Hematopoietic multipotent progenitor cell treated with erythropoietin and hydrocortisone succinate and interleukin-3 and kit ligand, for 17 days (in vitro differentiated cells): ENCODE results near the gene NKX1-1.

Experiments used
- DNase-seq: peaks from one replicate; pipeline ENCODE4 v3.0.0-alpha.2; 2015; ENCODE audit warnings: low spot score

Gene NKX1-1

DNA sequence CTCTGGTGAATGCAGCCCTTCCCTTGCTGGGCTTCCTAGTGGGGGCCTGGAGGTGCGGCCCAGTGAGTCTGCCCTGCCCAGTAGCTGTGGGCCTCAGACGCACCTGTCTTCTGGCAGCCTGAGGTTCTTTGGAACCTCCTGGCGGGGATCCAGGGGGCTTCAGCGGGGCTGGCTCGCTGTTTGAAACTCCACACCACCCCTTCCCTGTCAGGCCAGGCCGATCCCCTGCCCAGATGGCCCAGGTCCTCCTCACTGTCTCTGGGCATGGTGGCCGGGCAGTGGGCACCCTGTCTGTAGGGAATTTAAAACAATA is 10.7 kb upstream of the NKX1-1 start:
- DNase-seq: no peak

DNA sequence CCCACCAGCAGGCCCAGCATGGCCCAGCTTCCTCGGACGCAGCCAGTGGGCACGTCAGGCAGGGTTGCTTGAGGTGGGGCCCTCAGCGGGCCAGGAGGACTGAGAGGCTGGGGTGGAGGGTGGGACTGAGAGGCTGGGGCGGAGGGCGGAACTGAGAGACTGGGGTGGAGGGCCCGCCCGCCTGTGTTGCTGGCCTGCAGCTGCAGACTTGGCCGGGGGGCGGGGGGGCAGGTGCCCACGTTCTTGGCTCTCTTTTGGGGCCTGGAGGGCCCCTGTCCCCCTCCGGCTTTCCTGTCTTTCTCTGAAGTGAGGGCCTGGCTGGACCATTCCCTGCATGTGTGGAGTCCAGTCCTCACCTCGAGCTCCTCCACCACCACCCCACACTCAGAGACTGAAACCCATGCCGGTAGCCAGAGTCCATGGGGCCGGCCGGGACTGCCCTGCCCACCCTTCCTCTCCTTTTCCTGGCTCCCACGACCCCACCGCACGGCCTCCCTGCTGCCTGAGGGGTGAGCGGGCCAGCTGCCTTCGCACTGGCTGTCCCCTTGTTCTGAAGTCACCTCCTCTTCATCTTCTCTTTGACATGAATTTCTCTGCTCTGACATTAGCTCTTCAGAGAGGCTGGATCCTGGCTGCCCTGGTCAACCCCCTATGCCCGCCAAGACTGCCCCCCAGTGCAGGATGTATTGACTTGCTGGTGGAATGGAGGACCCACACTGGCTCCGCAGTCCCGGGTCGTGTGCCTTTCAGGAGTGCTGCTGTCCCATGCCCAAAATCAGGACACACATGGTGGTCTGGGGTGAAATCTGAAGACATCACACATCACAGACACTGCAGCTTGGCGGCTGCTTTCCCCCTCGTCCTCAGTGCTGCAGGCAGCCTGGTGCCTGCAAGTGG is 10.1 kb upstream of the NKX1-1 start:
- DNase-seq: no peak

DNA sequence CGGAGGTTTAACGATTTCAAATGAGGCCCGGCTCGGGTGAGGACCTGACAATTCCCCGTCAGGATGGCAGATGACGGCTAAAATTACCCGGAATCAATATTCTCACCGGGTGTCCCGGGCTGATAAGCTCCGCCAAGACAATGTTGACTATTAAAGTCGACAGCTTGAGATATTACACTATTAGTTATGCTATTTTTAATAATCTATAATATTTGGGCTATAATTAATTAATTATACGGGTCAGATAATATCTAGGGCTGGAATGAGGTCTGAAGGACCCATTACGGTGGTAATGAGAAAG is 9.4 kb upstream of the NKX1-1 start:
- no peak for DNase-seq

DNA sequence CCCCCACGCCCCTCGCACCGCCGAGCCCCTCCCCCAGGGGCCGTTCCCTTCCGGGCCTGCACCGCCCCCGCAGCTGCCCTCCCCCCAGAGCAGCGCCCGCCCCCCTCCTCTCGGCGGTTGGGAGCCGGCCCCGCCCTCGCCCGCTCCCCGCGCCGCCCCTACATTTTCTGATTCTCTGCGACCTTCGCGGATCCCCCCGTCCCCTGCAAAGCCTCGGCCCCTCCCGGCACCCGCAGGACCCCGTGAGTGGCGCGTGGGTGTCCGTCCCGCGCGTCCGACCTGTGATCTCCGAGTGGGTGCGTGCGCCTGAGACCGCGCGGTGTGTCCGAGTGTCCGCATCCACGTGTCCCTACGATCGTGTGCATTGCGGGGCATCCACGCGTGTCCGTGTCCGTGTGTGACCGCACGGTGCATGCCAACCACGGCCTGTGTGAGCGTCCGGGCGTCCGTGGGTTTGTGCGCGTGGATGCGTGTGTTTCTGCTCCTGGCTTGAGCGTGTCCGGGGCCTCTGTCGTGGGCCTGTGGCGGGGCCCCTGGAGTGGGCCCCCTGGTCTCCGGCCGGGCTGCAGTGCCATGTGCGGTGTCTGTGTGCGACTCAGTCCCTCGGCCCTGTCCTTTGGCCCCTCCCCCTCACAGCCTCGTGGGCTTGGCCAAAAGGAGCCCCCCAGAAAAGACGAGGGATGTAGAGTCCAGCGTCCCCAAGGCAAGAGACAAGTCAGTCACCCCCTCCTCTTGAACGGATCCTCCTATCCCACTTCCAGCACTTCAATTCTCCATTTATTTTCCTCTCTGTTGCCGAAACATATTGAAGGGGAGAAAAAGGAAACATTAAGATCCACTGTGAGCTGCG is 8.8 kb upstream of the NKX1-1 start:
- no peak for DNase-seq

DNA sequence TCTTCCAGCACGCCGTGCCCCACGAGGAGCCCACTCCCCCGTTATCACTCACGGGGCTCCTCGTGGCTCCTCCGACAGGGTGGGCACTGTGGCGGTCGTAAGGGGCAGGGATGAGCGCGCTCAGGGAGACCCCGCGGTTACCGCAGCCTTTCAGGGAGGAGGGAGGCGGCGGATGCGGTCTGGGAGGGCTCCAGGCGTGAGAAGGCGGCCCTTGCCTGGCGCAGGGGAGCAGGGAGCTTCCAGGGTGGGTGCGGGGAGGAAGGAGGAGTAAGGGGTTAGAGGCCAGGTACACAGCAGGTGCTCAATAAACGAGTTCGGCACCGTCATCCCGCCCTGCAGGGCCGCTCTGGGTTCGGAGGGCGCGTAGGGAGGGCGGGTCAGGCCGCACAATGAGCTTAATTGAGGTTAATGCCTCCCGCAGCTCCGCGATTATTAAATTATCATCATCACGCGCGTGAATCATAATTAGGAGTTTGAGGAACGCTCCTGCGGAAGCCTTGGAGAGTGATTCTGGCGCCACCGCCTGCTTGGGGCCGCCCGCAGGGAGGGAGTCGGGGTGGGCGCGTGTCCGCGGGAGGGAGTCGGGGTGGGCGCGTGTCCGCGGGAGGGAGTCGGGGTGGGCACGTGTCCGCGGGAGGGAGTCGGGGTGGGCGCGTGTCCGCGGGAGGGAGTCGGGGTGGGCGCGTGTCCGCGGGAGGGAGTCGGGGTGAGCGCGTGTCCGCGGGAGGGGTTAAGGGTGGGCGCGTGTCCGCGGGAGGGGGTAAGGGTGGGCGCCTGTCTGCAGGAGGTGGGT is 7.6 kb upstream of the NKX1-1 start:
- no peak for DNase-seq

DNA sequence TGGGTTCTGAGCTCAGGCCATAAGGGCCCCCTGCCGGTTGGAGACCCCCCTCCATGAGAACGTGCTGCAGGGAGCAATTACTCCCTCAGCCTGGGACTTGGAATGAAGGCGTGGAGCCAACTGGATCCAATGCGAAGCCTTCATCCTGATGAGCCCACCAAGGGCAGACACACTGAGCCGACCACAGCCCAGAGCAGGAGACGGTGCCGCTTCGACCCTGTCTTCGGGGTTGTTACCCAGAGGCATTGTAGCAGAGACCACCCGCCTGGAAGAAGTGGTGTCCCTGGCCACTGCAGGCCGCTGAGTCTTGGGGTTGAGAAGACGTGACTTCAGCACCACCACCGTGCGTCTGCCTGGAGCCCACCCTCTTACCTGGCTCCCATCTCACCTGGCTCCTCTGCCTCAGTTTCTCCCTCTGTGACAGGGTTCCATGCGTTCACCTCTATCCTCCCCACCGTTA is 7.0 kb upstream of the NKX1-1 start:
- DNase-seq: no peak

DNA sequence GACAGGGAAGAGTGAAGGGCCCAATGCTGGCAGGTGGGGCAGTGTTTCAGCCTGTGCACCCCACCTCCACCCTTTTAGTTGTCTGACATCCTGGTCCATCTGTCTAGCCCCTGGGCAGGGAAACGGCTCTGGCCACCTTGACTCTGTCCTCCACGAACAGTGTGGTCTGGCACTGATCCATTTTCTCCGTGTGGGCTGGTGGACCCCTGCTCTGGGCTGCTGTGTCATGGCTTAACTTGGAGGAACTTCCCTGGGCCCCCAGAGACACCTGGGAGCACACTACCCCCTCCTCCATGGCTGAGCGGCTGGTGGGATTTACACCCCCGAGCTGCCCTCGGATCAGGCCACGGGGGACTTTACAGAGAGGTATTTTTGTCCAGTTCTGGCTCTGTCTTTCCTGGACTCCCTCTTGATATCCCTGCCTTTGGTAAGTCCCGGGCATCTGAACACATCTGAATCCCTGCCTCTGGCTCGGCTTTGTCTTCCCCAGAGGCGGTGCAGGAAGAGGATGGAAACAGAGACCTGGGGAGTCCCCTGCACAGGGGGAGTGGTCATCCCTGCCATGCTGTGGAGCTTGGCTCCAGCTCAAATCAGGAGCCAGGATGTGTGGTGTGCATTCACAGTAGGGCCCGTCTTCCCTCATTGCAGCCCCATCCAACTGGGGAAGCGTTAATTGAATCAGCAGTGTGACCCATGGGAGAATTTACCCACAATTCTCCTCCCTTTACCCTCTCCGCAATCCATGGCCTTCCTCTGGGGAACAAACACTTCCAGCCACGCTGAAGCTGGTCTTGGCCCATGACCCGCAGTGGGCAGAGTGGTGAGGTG is 6.3 kb upstream of the NKX1-1 start:
- DNase-seq: no peak

DNA sequence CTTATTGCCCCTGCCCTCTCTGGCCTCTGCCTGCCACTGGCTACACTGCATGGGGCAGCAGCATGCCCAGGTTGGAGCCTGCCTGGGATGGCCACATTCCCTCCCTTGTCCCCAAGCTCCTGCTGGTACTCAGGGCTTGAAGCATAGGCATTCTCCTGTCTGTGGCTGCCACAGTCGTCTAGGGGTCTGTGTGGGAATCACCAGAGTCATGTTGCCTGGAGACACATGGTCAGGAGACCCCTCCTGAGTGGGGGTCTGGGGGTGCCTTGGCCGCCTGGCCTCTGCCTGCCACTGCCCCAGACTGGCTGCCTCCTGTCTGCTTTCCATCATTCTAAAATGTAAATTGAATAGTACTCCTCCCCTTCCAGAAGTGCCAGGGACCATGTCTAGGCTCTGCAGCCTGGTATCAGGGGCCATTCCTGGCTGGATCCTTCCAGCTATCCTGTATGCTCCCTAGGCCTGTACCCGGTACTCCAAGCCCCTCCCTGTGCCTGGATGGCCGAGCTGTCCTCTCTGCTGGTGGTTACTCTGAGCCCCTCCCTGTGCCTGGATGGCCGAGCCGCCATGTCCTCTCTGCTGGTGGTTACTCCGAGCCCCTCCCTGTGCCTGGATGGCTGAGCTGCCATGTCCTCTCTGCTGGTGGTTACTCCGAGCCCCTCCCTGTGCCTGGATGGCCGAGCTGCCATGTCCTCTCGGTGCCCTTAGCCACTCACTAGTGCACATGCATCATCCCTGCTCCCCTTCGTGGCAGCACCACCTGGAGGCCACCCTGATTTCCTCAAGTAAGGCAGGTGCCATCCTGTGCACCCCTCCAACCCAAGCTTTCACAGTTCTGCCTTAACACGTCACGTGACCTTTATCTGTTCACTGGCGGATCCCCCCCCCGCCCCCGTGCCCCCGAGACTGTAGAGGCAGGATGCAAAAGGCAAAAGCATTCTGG is 5.5 kb upstream of the NKX1-1 start:
- no peak for DNase-seq

DNA sequence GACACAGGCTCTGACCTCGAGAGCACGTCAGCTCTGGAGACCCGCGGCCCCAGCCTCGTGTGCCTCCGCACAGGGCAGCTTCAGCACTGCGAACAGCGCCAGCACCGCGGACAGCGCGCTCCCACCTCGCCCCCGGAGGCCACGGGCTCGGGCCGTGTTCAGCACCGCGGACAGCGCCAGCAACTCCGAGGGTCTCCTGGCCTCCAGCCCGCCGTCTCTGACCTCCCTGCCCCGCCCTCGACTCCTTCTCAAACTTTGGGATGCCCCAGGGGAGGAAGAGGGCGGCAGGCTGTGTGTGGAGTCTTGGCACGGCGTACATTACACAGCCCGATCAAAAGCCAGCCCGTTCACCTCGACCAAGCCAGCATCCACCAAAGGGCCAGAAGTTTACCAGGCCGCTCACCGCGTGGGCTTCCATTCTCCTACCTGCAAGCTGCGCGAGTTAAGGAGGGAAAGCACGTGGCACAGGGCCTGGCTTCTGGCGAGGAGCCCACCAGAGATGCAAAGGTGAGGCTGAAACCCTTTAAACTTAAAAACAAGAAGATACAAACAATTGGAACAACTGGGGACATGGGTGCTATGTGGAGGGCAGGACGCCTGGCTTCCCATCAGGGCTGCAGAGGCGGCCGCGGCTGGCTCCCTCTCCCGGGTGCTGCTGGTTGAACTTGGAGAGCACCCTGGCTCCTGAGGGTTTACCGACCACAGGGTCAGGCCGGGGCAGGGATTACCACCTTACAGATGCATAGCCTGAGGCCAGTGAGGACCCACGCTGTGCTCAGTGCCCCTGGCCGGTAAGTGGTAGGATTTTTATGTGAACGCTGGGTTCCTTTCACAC is 4.5 kb upstream of the NKX1-1 start:
- DNase-seq: no peak

DNA sequence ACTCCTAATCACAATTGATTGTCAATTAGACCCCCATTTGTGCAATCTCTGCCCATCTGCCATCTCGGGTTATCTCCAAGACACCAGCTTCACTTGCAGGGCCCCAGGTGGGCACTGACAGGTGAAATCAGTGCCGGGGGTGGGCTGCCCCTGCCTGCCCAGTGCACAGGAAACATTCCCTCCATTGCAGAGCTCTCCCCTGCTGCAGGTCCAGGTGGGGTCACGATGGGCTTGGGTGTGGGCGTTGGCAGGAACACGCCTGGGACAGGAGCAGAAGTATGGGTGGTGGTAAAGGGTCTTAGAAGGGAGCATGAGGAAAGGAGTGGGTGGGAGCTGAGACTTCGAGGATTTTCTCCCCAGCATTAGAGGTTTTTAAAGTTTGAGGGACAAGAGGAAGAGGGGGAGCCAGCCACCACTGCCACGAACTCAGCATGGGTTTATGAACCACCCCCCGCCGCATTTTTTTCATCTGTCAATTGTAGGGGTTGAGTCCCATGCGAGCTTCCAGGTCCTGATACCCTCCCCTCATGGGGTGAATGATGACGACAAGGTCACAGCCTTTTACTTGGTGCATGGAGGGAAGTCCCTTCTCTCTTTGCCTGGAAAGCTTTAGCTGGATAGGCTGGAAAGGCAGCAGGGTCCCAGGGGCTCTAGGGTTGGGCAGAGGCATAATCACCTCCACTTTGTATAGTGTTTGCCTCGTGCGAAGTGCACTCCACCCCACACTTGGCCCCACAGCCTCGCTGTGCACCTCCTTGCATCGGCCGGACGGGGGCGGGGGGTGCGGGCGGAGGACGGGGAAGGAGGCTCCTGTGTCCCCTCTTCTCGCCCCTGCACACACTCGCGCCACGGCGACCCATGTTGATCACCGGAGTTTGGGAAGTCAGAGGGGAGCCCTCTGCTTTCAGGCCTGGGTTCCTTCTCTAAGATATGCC is 3.5 kb upstream of the NKX1-1 start:
- DNase-seq: no peak

DNA sequence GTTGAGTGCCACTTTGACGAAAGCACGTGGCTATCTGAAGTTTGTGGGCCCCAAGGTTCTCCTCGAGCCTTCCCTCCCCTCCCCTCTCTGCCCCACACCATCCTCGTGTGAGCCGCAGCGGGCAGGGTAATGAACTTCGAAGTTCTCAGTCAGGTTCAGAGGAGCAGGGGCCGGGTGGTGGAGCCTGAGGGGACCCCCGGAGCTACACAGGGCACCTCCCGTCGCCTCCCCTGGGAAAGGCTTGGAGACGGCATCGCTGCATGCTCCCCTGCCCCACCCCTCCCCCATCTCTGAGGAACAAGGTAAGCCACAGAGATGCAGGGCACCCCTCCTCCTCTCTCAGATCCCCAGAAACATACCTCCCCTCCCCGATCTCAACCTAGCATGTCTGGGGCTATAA is 2.8 kb upstream of the NKX1-1 start:
- no peak for DNase-seq

DNA sequence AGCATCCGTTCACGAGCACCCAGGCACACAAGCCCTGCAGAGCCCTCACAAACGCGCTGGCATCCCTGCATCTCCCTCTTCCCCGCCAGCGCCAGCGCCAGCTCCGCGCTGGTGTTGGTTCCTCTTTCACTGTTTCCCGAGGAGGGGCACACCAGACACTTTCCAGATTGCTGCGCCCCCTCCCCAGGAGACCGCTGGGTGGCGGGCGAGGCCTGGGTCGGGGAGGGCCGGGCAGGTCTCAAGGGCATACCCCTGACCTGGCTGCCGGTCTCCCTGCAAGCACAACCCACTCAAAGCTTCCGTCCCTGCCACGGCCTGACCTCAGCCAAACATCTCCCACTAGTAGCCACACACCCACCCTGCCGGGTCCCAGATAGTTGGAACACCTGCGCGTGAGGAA is 2.2 kb upstream of the NKX1-1 start:
- DNase-seq: no peak

DNA sequence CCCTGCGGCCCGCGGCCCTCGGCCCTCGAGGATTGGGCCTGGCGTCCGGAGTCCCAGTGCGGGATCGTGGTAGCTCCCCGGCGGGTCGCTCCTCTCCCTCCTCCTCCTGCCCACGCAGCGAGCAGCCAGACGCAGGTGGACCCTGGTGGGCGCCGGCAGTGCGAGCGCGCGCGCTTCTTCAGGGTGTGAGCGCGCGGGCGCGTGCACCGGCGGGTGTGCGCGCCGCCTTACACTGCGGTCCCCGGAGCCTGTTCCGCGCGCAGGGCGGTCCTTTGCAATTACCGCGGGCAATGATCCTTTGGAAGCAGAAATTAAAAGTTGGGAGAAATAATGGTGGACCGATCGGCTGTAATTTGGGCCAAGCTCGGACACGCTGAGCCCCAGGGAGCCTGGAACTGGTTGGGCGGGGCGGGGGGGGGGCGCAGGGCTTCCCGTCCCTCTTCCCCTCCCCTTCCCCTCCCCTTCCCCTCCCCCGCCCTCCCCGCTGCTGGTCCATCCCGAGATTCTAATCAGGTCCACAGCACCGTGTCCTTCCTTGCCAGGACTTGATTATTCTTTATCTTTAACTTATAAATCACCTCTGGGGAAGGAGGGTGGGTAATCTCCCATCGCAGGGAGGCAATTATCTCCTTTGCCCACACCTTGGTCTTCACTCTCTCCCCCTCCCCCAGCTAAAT is 1.6 kb upstream of the NKX1-1 start:
- no peak for DNase-seq

DNA sequence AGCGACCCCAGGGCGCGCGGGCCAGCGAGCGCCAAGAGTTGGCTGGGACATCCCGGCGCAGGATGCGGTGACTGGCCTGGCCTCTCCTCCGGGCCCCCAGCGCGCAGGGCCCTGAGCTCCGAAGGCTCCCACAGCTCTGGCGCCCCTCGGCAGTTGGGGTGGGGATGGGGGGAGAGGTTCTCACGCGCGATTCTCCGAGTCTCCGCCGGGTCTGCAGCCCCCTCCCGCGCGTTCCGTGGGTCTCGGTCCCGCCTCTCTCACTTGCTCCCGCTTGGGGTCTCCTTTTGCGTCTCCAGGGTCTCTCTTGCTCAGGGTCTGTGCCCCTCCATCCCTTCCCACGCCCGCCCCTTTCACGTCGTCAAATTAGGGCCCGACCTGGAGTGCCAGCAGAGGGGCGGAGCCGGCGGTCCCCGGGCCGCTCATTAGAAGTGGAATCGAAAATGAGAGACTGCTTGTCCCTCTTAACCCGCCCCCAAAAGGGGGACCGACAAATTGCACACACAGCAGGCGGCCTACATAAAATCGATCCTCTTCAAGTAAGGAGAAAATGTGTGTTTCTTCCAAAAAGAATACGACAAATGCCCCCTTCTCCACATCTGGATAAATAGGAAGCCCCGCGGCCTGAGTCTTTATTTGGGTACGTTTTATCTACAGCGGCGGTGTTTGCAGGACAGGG is 877 bp upstream of the NKX1-1 start:
- no peak for DNase-seq

DNA sequence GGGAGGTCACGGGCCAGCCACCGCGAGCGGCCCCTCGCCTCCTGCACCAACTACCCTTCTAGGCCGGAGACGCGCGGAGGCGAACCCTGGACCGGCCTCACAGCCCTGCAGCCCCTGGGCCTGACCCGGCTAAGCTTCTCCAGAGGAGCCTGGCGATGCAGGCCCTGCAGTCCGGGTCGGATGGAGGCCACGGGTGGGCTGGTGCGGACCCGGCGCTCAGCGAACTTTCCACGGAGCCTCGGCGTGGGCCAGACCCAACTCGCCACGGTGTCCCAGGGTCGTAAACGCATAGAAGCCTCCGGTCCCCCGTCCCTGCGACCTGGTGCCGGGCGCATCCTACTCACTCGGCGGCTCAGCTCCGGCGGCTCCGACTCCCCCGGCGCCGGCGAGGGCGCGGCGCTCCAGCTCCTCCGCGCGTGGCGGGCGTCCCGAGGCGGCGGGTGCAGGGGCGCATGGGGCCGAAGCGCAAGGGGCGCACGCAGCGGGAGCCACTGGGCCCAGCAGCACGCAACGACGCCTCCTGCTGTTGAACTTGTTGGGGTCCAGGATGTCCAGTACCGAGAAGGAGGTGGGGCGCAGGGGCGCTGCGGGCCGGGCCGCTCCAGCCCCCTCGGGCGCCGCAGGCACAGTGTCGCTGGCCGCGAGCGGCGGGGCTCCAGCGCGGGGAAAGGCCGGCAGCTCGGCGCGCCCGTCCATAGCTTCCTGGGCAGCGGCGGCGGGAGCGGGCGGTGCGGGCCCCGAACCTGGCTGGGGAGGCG is 427 bp downstream of the NKX1-1 start:
- no peak for DNase-seq

DNA sequence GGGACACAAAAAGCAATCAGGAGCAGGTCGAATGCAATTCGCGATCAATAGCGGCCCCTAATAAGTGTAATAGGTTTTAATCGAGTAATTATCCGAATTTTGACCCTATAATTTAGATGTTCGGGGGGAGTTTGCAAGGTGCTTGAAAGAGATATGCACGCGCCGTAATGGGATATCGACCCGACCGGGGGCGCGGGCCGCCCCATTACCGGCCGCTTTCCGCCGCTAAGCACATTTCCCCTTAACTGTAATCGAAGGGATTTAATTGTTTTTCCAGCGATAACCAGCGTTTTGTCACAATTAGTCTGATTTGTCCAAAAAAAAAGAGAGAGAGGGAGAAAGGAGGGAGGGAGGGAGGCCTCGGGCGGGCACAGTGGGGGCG is 997 bp downstream of the NKX1-1 start:
- no peak for DNase-seq
